Activated T-helper 1 cell treated with Interleukin-2 at 50 U/mL for 16 hours (primary cell): ENCODE measurements around the gene ABTB1.
A peak's percentile ranks its signal among the peaks of the same experiment; 100 is the strongest.

Experiments
- DNase-seq: peaks from one replicate; pipeline ENCODE4 v3.0.0-alpha.2; 2020; ENCODE audit warnings: low read depth

ABTB1 gene

GRCh38 chr3:127687228-127687737 lies 14.5 kb downstream of the ABTB1 start:
- no peak for DNase-seq

GRCh38 chr3:127688022-127688415 lies 15.3 kb downstream of the ABTB1 start:
- no peak for DNase-seq

- DNase-seq: no peak
Measured at GRCh38 chr3:127688416-127689265, 15.9 kb downstream of the ABTB1 start.

GRCh38 chr3:127689266-127689860 lies 16.6 kb downstream of the ABTB1 start:
- no peak for DNase-seq

GRCh38 chr3:127690106-127690505 lies 17.4 kb downstream of the ABTB1 start:
- DNase-seq: no peak

GRCh38 chr3:127690823-127691452 lies 18.2 kb downstream of the ABTB1 start:
- no peak for DNase-seq

GRCh38 chr3:127691489-127691888 lies 18.7 kb downstream of the ABTB1 start:
- no peak for DNase-seq

- no peak for DNase-seq
Measured at GRCh38 chr3:127691974-127692373, 19.2 kb downstream of the ABTB1 start.

GRCh38 chr3:127692501-127693335 lies 20.0 kb downstream of the ABTB1 start:
- no peak for DNase-seq

- DNase-seq: no peak
Measured at GRCh38 chr3:127693336-127693843, 20.6 kb downstream of the ABTB1 start.

GRCh38 chr3:127694467-127695215 lies 21.9 kb downstream of the ABTB1 start:
- DNase-seq: peak; percentile 25

- DNase-seq: no peak
Measured at GRCh38 chr3:127697551-127698240, 24.9 kb downstream of the ABTB1 start.

- DNase-seq: no peak
Measured at GRCh38 chr3:127698286-127698685, 25.5 kb downstream of the ABTB1 start.

- DNase-seq: no peak
Measured at GRCh38 chr3:127698691-127699415, 26.1 kb downstream of the ABTB1 start.

- no peak for DNase-seq
Measured at GRCh38 chr3:127699416-127700300, 26.9 kb downstream of the ABTB1 start.

- no peak for DNase-seq
Measured at GRCh38 chr3:127700406-127700805, 27.7 kb downstream of the ABTB1 start.

GRCh38 chr3:127701280-127701911 lies 28.6 kb downstream of the ABTB1 start:
- no peak for DNase-seq

- no peak for DNase-seq
Measured at GRCh38 chr3:127702151-127702578, 29.4 kb downstream of the ABTB1 start.
